ENCODE measurements around the gene KIAA1549.

DNA sequence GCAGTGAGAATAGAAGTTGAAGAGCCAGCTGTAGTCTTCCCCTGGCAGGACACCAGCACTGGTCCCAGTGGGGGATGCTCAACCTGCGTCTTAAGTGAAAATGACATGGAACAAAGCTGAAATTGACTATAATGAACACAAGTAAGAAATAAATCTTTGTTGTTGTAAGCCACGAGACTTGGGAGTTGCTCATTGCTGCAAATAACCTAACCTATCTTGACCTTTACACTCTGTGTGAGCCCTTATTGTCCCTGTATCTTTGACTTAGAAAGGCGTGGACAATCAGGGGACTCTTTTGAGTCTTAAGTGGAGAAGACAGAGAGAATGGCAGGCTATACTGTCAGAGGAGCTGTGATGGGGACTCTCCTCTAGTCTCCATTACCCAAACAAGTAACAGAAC, 37.7 kb upstream of the KIAA1549 start:
- TF ChIP-seq EZH2 (IDR thresholded peaks at IDR 0.05) (no peak), POLR2AphosphoS5 (IDR thresholded peaks at IDR 0.05; ENCODE audit: borderline replicate concordance, low read depth, low read length) (no peak), FOXP2 (optimal IDR thresholded peaks at IDR 0.05; ENCODE audit: control extremely low read depth, extremely low read length, insufficient read depth) (no peak)
